ENCODE results near the gene TEX51.
A peak's percentile ranks its signal among the peaks of the same experiment; 100 is the strongest.

The TEX51 gene

GRCh38 chr2:126898636-126899035 lies at the start of gene TEX51:
TEX51 (plus strand) TSS chr2:126898890; CDS start chr2:126898919, 29 bp downstream.
- peak; percentile 32 for DNase-seq

- no peak for DNase-seq
Observed at GRCh38 chr2:126849054-126849453, 49.6 kb upstream of the TEX51 start.

GRCh38 chr2:126849486-126849885 lies 49.2 kb upstream of the TEX51 start:
- no peak for DNase-seq

- no peak for DNase-seq
Observed at GRCh38 chr2:126849991-126850535, 48.6 kb upstream of the TEX51 start.

- no peak for DNase-seq
Observed at GRCh38 chr2:126850940-126851339, 47.8 kb upstream of the TEX51 start.

- no peak for DNase-seq
Observed at GRCh38 chr2:126851756-126852155, 46.9 kb upstream of the TEX51 start.

- no peak for DNase-seq
Observed at GRCh38 chr2:126852361-126852760, 46.3 kb upstream of the TEX51 start.

GRCh38 chr2:126855606-126856005 lies 43.1 kb upstream of the TEX51 start:
- no peak for DNase-seq

- no peak for DNase-seq
Observed at GRCh38 chr2:126856403-126856802, 42.3 kb upstream of the TEX51 start.

- DNase-seq = no peak
Observed at GRCh38 chr2:126857502-126857901, 41.2 kb upstream of the TEX51 start.

- DNase-seq = no peak
Observed at GRCh38 chr2:126858013-126858412, 40.7 kb upstream of the TEX51 start.

- no peak for DNase-seq
Observed at GRCh38 chr2:126858436-126858835, 40.3 kb upstream of the TEX51 start.

GRCh38 chr2:126858991-126859390 lies 39.7 kb upstream of the TEX51 start:
- DNase-seq = no peak

- no peak for DNase-seq
Observed at GRCh38 chr2:126859631-126860030, 39.1 kb upstream of the TEX51 start.

GRCh38 chr2:126860385-126860784 lies 38.3 kb upstream of the TEX51 start:
- no peak for DNase-seq

- no peak for DNase-seq
Observed at GRCh38 chr2:126862730-126863129, 36.0 kb upstream of the TEX51 start.

- DNase-seq = no peak
Observed at GRCh38 chr2:126863336-126864015, 35.2 kb upstream of the TEX51 start.

GRCh38 chr2:126864861-126865260 lies 33.8 kb upstream of the TEX51 start:
- no peak for DNase-seq

- DNase-seq = no peak
Observed at GRCh38 chr2:126866451-126866850, 32.2 kb upstream of the TEX51 start.

GRCh38 chr2:126874961-126875360 lies 23.7 kb upstream of the TEX51 start:
- peak; percentile 3 for DNase-seq

- DNase-seq = peak; percentile 15
Observed at GRCh38 chr2:126876631-126877030, 22.1 kb upstream of the TEX51 start.

GRCh38 chr2:126877041-126877440 lies 21.6 kb upstream of the TEX51 start:
- peak; percentile 0 for DNase-seq

- peak; percentile 15 for DNase-seq
Observed at GRCh38 chr2:126877861-126878565, 20.7 kb upstream of the TEX51 start.

- no peak for DNase-seq
Observed at GRCh38 chr2:126878601-126879000, 20.1 kb upstream of the TEX51 start.

Measured in activated CD8-positive, alpha-beta memory T cell treated with anti-CD3 and anti-CD28 coated beads, Interleukin-2, amount 50 U/mL, for 48 hours (primary cell).